ENCODE measurements around the gene RAI2. TPM values are rescaled to one million over a fixed set of nuclear protein-coding genes. Genes with fewer than 3 reads are reported as not detected.

RAI2 gene
- total RNA-seq, 1 donor from 2014 or later, result 0.17 TPM

DNA sequence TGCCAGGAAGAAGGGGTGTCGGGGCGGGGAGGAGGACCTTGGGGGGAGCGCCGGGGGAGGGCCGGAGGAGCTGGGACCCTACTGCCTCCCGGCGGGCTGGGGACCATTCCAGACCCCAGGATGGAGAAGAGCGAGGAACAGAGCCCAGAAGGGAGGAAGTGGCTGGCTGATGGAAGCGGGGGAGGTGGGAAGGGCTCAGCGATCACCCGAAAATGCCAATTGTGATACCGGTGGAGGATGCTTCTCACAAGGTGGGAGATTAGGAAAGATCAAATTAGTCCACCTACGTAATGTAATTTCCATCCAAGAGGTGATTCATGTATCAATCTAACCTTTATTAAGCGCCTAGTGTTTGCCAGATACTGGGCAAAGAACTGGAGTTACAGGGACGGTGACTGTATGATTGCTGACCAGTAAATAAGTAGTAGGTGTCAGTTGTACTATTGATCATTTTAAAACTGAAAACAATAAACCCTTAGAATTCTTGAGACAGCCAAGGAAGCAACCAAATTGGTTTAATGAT, 452 bp upstream of the RAI2 start:
- no peak for DNase-seq (ENCODE audit: low read depth)
- H3K4me3 ChIP-seq (ENCODE audit: low read depth, low read length), result no peak overlapping the region
- TF ChIP-seq, protein P1, sequence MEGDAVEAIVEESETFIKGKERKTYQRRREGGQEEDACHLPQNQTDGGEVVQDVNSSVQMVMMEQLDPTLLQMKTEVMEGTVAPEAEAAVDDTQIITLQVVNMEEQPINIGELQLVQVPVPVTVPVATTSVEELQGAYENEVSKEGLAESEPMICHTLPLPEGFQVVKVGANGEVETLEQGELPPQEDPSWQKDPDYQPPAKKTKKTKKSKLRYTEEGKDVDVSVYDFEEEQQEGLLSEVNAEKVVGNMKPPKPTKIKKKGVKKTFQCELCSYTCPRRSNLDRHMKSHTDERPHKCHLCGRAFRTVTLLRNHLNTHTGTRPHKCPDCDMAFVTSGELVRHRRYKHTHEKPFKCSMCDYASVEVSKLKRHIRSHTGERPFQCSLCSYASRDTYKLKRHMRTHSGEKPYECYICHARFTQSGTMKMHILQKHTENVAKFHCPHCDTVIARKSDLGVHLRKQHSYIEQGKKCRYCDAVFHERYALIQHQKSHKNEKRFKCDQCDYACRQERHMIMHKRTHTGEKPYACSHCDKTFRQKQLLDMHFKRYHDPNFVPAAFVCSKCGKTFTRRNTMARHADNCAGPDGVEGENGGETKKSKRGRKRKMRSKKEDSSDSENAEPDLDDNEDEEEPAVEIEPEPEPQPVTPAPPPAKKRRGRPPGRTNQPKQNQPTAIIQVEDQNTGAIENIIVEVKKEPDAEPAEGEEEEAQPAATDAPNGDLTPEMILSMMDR (conservative IDR thresholded peaks at IDR 0.05; ENCODE audit: low read depth, low read length), result no peak

DNA sequence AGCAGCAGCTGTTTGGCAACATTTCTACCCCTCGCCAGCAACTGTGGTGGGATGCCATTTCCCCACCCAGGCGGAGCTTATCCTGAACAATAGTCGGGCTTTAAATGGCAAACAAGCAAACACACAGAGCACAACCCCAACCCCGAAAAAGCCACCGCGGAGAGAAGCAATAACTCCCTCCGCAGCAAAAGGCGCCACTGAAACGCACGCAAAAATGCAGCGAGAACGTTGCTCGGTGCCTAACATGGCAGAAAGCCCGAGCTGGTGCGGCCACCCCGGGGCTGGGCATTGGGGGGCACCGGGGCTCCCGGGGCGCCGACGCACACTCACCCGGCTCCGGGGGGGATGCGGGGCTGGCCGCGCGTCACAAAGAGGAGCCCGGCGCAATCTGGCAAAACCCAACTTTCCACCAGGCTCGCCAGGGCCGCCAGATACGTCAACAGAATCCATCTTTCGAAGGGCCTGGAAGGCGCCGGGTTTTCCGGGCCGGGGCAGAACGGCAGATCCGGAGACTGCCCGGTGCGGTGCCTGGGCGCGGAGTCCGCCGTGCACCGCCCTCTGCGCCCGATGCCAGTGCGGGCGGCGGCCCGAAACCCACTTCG, 818 bp downstream of the RAI2 start:
- DNase-seq (ENCODE audit: low read depth), result no peak
- TF ChIP-seq, protein P1 (conservative IDR thresholded peaks at IDR 0.05; ENCODE audit: low read depth, low read length), result no peak
- peak overlapping the region; percentile 48 for H3K4me3 ChIP-seq (ENCODE audit: low read depth, low read length)

DNA sequence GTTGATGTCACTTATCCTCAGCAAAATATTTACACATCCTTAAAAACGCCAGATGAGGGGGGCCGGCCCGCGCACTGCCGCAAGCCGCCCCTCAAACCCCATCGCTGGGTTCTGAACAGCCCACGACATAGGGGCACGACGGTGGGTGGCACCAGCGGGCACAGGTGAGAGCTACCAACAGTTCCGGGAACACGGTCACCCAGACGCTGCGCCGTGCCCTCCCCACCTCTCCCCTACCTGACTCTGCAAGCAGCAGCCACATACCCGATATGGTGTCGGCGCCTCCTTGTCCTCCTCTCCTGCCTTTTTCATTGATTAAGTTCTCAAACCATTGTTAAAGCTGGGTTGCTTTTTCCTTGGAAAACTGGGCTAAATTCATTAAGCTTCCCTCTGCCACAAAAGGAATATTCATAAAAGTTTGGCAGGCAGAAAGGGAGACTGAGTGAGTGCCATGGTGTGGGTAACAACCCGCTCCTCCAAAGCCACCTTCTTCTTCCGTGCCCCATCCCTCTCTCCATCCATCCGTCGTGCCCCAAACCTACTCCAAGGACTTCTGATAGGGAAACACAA, 1.4 kb downstream of the RAI2 start:
- TF ChIP-seq, protein P1 (conservative IDR thresholded peaks at IDR 0.05; ENCODE audit: low read depth, low read length), result no peak
- DNase-seq (ENCODE audit: low read depth), result no peak
- H3K4me3 ChIP-seq (ENCODE audit: low read depth, low read length), result peak overlapping the region; percentile 48

DNA sequence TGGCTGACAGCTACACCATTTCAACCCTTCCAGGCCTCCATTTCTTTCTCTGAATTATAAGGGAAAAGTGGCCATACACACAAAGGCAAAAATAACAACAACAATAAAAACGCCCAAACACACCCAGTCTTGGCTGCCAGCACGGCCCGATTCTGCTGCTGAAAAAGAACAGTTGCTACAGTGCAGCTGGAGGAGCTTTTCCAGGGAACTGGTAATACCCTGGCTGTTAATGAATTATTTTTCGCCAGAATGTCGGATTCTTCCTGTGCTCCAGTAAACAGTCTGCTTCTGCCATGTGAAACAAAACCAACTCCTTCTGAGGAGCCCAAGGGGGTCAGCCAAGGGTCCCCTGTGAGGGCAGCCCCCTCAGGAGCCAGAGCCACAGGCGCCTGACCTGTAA, 6.6 kb downstream of the RAI2 start:
- DNase-seq (ENCODE audit: low read depth), result no peak
- TF ChIP-seq, protein P1 (conservative IDR thresholded peaks at IDR 0.05; ENCODE audit: low read depth, low read length), result no peak
- H3K4me3 ChIP-seq (ENCODE audit: low read depth, low read length), result peak overlapping the region; percentile 24

DNA sequence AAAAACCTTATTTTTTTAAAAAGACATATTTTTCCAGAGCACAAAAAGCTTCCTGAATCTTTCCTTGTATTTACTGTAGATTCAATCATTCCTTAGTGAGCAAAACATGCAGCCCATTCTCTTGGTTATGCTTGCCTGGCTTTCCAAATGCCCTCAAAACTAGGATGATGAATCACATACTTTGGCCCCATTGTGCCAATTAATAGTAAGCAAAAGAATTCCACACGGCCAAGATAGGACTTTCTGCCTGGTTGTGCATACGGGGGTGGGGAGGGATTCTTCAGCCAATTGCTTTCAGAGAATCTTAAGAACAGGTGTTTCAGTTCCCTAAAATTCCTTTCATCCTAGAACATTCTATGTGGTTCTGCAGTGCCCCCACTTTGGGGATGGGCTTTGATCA, 7.0 kb downstream of the RAI2 start:
- TF ChIP-seq, protein P1 (conservative IDR thresholded peaks at IDR 0.05; ENCODE audit: low read depth, low read length), result no peak
- DNase-seq (ENCODE audit: low read depth), result no peak
- peak overlapping the region; percentile 24 for H3K4me3 ChIP-seq (ENCODE audit: low read depth, low read length)

DNA sequence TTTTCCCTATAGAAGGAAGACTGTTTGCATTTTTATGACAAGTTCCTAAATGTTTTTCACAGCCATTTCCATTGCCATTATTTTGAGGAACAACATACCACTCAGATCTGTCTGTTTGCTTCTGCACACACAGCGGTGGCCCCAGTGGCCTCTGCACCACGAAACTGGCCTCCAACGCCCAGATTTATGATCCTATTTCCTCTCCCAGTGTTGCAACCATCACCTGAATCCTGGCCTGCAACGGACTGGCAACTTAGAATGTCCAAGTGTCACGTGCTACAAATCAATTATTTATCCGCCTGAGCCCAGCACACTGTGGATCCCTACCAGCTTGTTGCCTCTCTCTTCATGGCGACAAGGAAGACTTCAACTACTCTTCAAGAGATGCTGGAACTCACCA, 9.2 kb downstream of the RAI2 start:
- TF ChIP-seq, protein P1 (conservative IDR thresholded peaks at IDR 0.05; ENCODE audit: low read depth, low read length), result no peak
- no peak for DNase-seq (ENCODE audit: low read depth)
- H3K4me3 ChIP-seq (ENCODE audit: low read depth, low read length), result no peak overlapping the region

Measured in epithelial cell of proximal tubule (primary cell).